K562 (cell line): Measurements from ENCODE around the gene LBHD2. TPM values are rescaled to one million over a fixed set of nuclear protein-coding genes. Genes with fewer than 3 reads are reported as not detected.

Experiments
- BHLHE40 ChIP-seq: IDR thresholded peaks from 2 replicates; pipeline ENCODE4 v1.6.1; 2011; ENCODE audit warnings: low read length, improper control_type of control experiment
- CXXC5 ChIP-seq: fragments of 250-450 bp; sonication (Bioruptor Pico); IDR thresholded peaks from 2 replicates; pipeline ENCODE4 v1.8.0; 2022; ENCODE audit warnings: inconsistent platforms, mild to moderate bottlenecking, moderate library complexity
- HDAC6 ChIP-seq: IDR thresholded peaks from 2 replicates; pipeline ENCODE4 v1.6.1; 2012; ENCODE audit warnings: low read depth, mild to moderate bottlenecking, control low read depth, inconsistent platforms, low read length, moderate library complexity
- HDGF ChIP-seq: fragments of 450-650 bp; IDR thresholded peaks from 2 replicates; pipeline ENCODE4 v1.6.1; 2016
- LARP7 ChIP-seq: fragments of 450-650 bp; IDR thresholded peaks from 2 replicates; pipeline ENCODE4 v1.6.1; 2016
- MAFF ChIP-seq: IDR thresholded peaks from 2 replicates; pipeline ENCODE4 v1.6.1; 2012; ENCODE audit warnings: low read length, improper control_type of control experiment
- MAFG ChIP-seq: fragments of 450-650 bp; conservative IDR thresholded peaks from 2 replicates; pipeline ENCODE4 v1.6.1; 2016; ENCODE audit warnings: missing genetic modification characterization, missing compliant biosample characterization
- MAFK ChIP-seq: IDR thresholded peaks from 2 replicates; pipeline ENCODE4 v1.6.1; 2011; ENCODE audit warnings: low read length, improper control_type of control experiment
- MYBL2 ChIP-seq, 2 experiments: fragments of 450-650 bp in 1 of 2; sonication (generic) in 1 of 2; formaldehyde crosslinking in 1 of 2; IDR thresholded peaks; 2 replicates each; pipeline versions ENCODE4 v1.6.1 to v1.8.1; 2017 to 2022; ENCODE audit warnings: borderline replicate concordance in 1 of 2, inconsistent platforms in 1 of 2, low read depth in 1 of 2, mild to moderate bottlenecking in 1 of 2, missing genetic modification reagents in 1 of 2, moderate library complexity in 1 of 2
- MYC ChIP-seq, 2 experiments: fragments of 250-450 bp in 1 of 2; sonication (Bioruptor Pico) in 1 of 2; IDR thresholded peaks; 2 replicates each; pipeline versions ENCODE4 v1.5.1 to v1.6.1; 2012 to 2021; ENCODE audit warnings: low read depth in 2 of 2, borderline replicate concordance in 1 of 2, improper control_type of control experiment in 1 of 2, low read length in 1 of 2, mild to moderate bottlenecking in 1 of 2, moderate library complexity in 1 of 2
- RAD51 ChIP-seq: fragments of 450-650 bp; IDR thresholded peaks from 2 replicates; pipeline ENCODE4 v1.7.1; 2016; ENCODE audit warnings: low read depth, mild to moderate bottlenecking, borderline replicate concordance
- RCOR1 ChIP-seq, 2 experiments: IDR thresholded peaks; 2 replicates each; pipeline ENCODE4 v1.6.1; 2012; ENCODE audit warnings: low read depth in 2 of 2, low read length in 2 of 2, borderline replicate concordance in 1 of 2, improper control_type of control experiment in 1 of 2
- SMAD4 ChIP-seq: fragments of 250-450 bp; sonication (Bioruptor Pico); conservative IDR thresholded peaks from 2 replicates; pipeline ENCODE4 v1.8.0; 2021; ENCODE audit warnings: inconsistent platforms, mild to moderate bottlenecking, moderate library complexity
- SMARCC2 ChIP-seq: fragments of 450-650 bp; IDR thresholded peaks from 2 replicates; pipeline ENCODE4 v1.6.1; 2017; ENCODE audit warnings: antibody characterized with exemption, moderate library complexity, mild to moderate bottlenecking, low read depth
- SMARCE1 ChIP-seq: fragments of 450-650 bp; IDR thresholded peaks from 2 replicates; pipeline ENCODE4 v1.7.1; 2016; ENCODE audit warnings: mild to moderate bottlenecking
- TCF3 ChIP-seq: sonication (generic); formaldehyde crosslinking; IDR thresholded peaks from 2 replicates; pipeline ENCODE4 v1.4.0; 2020; ENCODE audit warnings: mild to moderate bottlenecking, missing genetic modification reagents
- TCF7 ChIP-seq: sonication (generic); IDR thresholded peaks from 2 replicates; pipeline ENCODE4 v1.6.1; 2016; ENCODE audit warnings: antibody characterized with exemption, borderline replicate concordance
- TRIM24 ChIP-seq, 2 experiments: fragments of 450-650 bp; IDR thresholded peaks; 2 replicates each; pipeline ENCODE4 v1.6.1; 2016
- ZC3H11A ChIP-seq: IDR thresholded peaks from 2 replicates; pipeline ENCODE4 v1.6.1; 2012; ENCODE audit warnings: low read depth, low read length, improper control_type of control experiment
- ZC3H8 ChIP-seq: fragments of 450-650 bp; IDR thresholded peaks from 2 replicates; pipeline ENCODE4 v1.6.1; 2017
- ZFP30 ChIP-seq: fragments of 250-450 bp; sonication (Bioruptor Pico); IDR thresholded peaks from 2 replicates; pipeline ENCODE4 v1.8.0; 2022; ENCODE audit warnings: moderate library complexity, mild to moderate bottlenecking, inconsistent platforms, borderline replicate concordance
- ZNF384 ChIP-seq: IDR thresholded peaks from 2 replicates; pipeline ENCODE4 v1.6.1; 2012; ENCODE audit warnings: low read depth, low read length, improper control_type of control experiment
- ZNF717 ChIP-seq: fragments of 250-450 bp; sonication (Bioruptor Pico); IDR thresholded peaks from 2 replicates; pipeline ENCODE4 v1.5.0; 2021
- ZNF76 ChIP-seq: fragments of 250-450 bp; sonication (Bioruptor Pico); IDR thresholded peaks from 2 replicates; pipeline ENCODE4 v1.4.0; 2020; ENCODE audit warnings: mild to moderate bottlenecking, moderate library complexity, borderline replicate concordance
- polyA plus RNA-seq, 8 experiments: library from polyadenylated mRNA; depleted of rRNA in 4 of 8; stranded (reverse) in 5 of 8; unstranded in 3 of 8; fragments of >200 nt; fragmentation: Nextera tagmentation in 2 of 8; fragmentation: Illumina TruSeq in 1 of 8; extraction: Ambion mirVana in 2 of 8; extraction: Trizol in 1 of 8; gene quantifications; 2 replicates each; pipeline versions ENCODE4 v1.2.1 to v1.2.3, GENCODE V29; 2011 to 2014; ENCODE audit warnings: inconsistent platforms in 1 of 8, missing spikeins in 1 of 8
- total RNA-seq, 7 experiments: library from RNA; depleted of rRNA in 6 of 7; stranded (reverse); fragments of >200 nt in 6 of 7; fragmentation: Illumina TruSeq in 2 of 7; extraction: Trizol in 2 of 7; gene quantifications; 2 replicates each; pipeline versions ENCODE4 v1.2.1 to v1.2.3, GENCODE V29; 2011 to 2021; ENCODE audit warnings: low replicate concordance in 1 of 7
- TF ChIP-seq, protein P1 (sequence below): sonication (generic); formaldehyde crosslinking; IDR thresholded peaks from 2 replicates; pipeline ENCODE4 v1.9.0; 2022; ENCODE audit warnings: mild to moderate bottlenecking, missing genetic modification reagents
- TF ChIP-seq, protein P2 (sequence below): sonication (generic); formaldehyde crosslinking; IDR thresholded peaks from 2 replicates; pipeline ENCODE4 v1.8.1; 2023; ENCODE audit warnings: mild to moderate bottlenecking, missing genetic modification reagents
- TF ChIP-seq, protein P3 (sequence below): sonication (generic); formaldehyde crosslinking; IDR thresholded peaks from 2 replicates; pipeline ENCODE4 v1.5.0; 2020; ENCODE audit warnings: missing genetic modification reagents

Gene LBHD2
- total and polyA plus RNA-seq, 9 of the 15 experiments (the other 6 are each of a cell fraction or from before 2014, with no cell fraction given): not detected

DNA sequence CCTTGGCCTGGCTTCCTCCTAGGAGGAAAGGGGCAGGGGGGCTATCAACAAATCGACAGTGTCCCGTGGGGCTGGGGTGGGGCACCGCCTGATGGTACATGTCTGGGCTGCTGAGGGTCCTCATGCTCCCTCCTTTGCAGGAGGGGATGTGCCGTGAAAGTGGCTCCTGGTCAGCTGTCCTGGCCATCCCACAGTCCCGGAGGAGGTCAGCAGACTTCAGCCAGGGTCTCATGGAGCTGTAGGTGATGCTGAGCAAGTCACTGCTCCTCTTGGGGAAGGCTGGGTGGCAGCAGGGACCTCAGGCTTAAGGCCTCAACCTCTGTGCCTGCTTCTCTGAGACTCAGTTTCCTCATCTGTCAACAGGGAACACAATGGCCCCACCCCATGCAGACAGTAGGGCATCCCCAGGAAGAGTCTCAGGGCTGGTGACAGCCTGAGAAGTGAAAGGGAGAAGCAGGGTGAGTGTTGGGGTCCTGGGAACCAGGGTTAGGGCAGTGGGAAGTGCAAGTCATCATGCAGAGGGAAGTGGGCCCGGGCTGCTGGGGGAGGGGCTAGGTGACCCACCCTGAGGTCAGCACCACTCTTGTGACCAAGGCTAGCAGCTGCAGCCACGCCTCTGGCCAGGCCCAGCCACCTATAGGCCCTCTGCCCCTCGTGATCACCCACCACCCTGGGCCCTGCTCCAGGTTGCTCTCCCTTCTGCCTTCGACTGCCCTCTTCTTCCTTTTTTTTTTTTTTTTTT, 34.8 kb downstream of the LBHD2 start (continued):
- TF ChIP-seq SMAD4 (CRISPR knock-in tag): 0 out of 2 replicates have a peak, but pooled peaks have one; percentile 19
- TF ChIP-seq HDAC6: no peak
- TF ChIP-seq CXXC5 (CRISPR knock-in tag): peak; percentile 34; the same call in 1 of the 2 replicates
- TF ChIP-seq, protein P1, sequence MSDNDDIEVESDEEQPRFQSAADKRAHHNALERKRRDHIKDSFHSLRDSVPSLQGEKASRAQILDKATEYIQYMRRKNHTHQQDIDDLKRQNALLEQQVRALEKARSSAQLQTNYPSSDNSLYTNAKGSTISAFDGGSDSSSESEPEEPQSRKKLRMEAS (CRISPR knock-in tag): peak; percentile 38
- 0 out of 4 replicates have a peak, but pooled peaks of 1 of the 2 experiments have one; percentile 16 for TF ChIP-seq TRIM24 (IDR thresholded peaks at IDR 0.05)
- no peak for TF ChIP-seq LARP7
- TF ChIP-seq SMARCE1: peak; percentile 86
- peak; percentile 72 for TF ChIP-seq BHLHE40
- TF ChIP-seq TCF3 (CRISPR knock-in tag): no peak
- TF ChIP-seq RCOR1 (IDR thresholded peaks at IDR 0.05; ENCODE audit: borderline replicate concordance in 1 of 2, low read depth in 2 of 2, low read length in 2 of 2): peak in 1 of 2 experiments; percentile 50; a peak in 2 of 4 replicates
- peak; percentile 77; the same call in 1 of the 2 replicates for TF ChIP-seq ZNF384
- peak; percentile 53 for TF ChIP-seq MAFF
- TF ChIP-seq MYBL2 (IDR thresholded peaks at IDR 0.05; ENCODE audit: low read depth): no peak
- no peak for TF ChIP-seq MYBL2 (CRISPR knock-in tag; IDR thresholded peaks at IDR 0.05; ENCODE audit: borderline replicate concordance)
- TF ChIP-seq, protein P2, sequence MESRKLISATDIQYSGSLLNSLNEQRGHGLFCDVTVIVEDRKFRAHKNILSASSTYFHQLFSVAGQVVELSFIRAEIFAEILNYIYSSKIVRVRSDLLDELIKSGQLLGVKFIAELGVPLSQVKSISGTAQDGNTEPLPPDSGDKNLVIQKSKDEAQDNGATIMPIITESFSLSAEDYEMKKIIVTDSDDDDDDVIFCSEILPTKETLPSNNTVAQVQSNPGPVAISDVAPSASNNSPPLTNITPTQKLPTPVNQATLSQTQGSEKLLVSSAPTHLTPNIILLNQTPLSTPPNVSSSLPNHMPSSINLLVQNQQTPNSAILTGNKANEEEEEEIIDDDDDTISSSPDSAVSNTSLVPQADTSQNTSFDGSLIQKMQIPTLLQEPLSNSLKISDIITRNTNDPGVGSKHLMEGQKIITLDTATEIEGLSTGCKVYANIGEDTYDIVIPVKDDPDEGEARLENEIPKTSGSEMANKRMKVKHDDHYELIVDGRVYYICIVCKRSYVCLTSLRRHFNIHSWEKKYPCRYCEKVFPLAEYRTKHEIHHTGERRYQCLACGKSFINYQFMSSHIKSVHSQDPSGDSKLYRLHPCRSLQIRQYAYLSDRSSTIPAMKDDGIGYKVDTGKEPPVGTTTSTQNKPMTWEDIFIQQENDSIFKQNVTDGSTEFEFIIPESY (CRISPR knock-in tag): no peak
- TF ChIP-seq ZNF76 (CRISPR knock-in tag): no peak
- TF ChIP-seq TCF7: no peak
- TF ChIP-seq MYC (IDR thresholded peaks at IDR 0.05; ENCODE audit: low read depth, low read length): peak; percentile 38; the same call in 1 of the 2 replicates
- TF ChIP-seq MYC (CRISPR knock-in tag; IDR thresholded peaks at IDR 0.05; ENCODE audit: borderline replicate concordance, low read depth): no peak
- TF ChIP-seq ZFP30 (CRISPR knock-in tag): no peak
- TF ChIP-seq SMARCC2: peak; percentile 34; the same call in 1 of the 2 replicates
- peak; percentile 79 for TF ChIP-seq MAFK
- no peak for TF ChIP-seq ZC3H8
- TF ChIP-seq ZC3H11A: no peak
- TF ChIP-seq, protein P3, sequence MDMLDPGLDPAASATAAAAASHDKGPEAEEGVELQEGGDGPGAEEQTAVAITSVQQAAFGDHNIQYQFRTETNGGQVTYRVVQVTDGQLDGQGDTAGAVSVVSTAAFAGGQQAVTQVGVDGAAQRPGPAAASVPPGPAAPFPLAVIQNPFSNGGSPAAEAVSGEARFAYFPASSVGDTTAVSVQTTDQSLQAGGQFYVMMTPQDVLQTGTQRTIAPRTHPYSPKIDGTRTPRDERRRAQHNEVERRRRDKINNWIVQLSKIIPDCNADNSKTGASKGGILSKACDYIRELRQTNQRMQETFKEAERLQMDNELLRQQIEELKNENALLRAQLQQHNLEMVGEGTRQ (CRISPR knock-in tag): peak; percentile 61; the same call in 1 of the 2 replicates
- 0 out of 2 replicates have a peak, but pooled peaks have one; percentile 64 for TF ChIP-seq RAD51
- peak; percentile 91 for TF ChIP-seq MAFG (tag)
- TF ChIP-seq HDGF: no peak
- no peak for TF ChIP-seq ZNF717 (CRISPR knock-in tag)
